Adipocyte (in vitro differentiated cells): ENCODE results near the gene PNPT1.

Experiments used
- DNase-seq: peaks from one replicate; pipeline ENCODE4 v3.0.0-alpha.2; 2015; ENCODE audit warnings: low read depth
- H3K27me3 ChIP-seq: replicated peaks from 2 replicates; pipeline ENCODE4 v1.7.0; 2013; ENCODE audit warnings: mild to moderate bottlenecking, low read length, moderate library complexity; ENCODE audit not compliant: control insufficient read depth, insufficient read depth
- H3K36me3 ChIP-seq: 2 replicates; pipeline ENCODE4 v1.7.0; 2013; ENCODE audit warnings: low read length, mild to moderate bottlenecking, moderate library complexity; ENCODE audit not compliant: control insufficient read depth, insufficient read depth, severe bottlenecking
- H3K4me1 ChIP-seq: 2 replicates; pipeline ENCODE4 v1.7.0; 2013; ENCODE audit warnings: mild to moderate bottlenecking, low read length, moderate library complexity; ENCODE audit not compliant: control insufficient read depth, insufficient read depth
- H3K4me3 ChIP-seq: 2 replicates; pipeline ENCODE4 v1.7.0; 2013; ENCODE audit warnings: mild to moderate bottlenecking, low read length, moderate library complexity
- H3K9ac ChIP-seq: 2 replicates; pipeline ENCODE4 v1.7.0; 2013; ENCODE audit warnings: mild to moderate bottlenecking, low read length, moderate library complexity
- H3K9me3 ChIP-seq: 2 replicates; pipeline ENCODE4 v1.7.0; 2013; ENCODE audit warnings: mild to moderate bottlenecking, low read length, moderate library complexity; ENCODE audit not compliant: control insufficient read depth

Gene PNPT1

GRCh38 chr2:55595536-55595935 lies 98.1 kb downstream of the PNPT1 start:
- peak; percentile 40 for DNase-seq
- H3K36me3 ChIP-seq, result peaks cover 16% of the 10 kb centered on the region
- H3K9me3 ChIP-seq, result no peaks in the 10 kb centered on the region
- peaks cover 11% of the 10 kb centered on the region for H3K4me1 ChIP-seq
- peak overlapping the region; percentile 39 for H3K9ac ChIP-seq
- no peak overlapping the region for H3K4me3 ChIP-seq
- no peaks in the 10 kb centered on the region for H3K27me3 ChIP-seq

GRCh38 chr2:55592130-55592529 lies 101.5 kb downstream of the PNPT1 start:
- no peaks in the 10 kb centered on the region for H3K9me3 ChIP-seq
- H3K9ac ChIP-seq, result no peak overlapping the region
- no peaks in the 10 kb centered on the region for H3K27me3 ChIP-seq
- peaks cover 11% of the 10 kb centered on the region for H3K4me1 ChIP-seq
- DNase-seq, result no peak
- H3K36me3 ChIP-seq, result peaks cover 11% of the 10 kb centered on the region
- no peak overlapping the region for H3K4me3 ChIP-seq

- H3K36me3 ChIP-seq, result peaks cover 7% of the 10 kb centered on the region
- no peaks in the 10 kb centered on the region for H3K27me3 ChIP-seq
- H3K4me3 ChIP-seq, result no peak overlapping the region
- H3K9ac ChIP-seq, result no peak overlapping the region
- no peaks in the 10 kb centered on the region for H3K9me3 ChIP-seq
- DNase-seq, result no peak
- peaks cover 16% of the 10 kb centered on the region for H3K4me1 ChIP-seq
Observed at GRCh38 chr2:55590810-55591440, 102.7 kb downstream of the PNPT1 start.

- H3K4me1 ChIP-seq, result peaks cover 39% of the 10 kb centered on the region
- peak overlapping the region; percentile 31 for H3K9ac ChIP-seq
- H3K27me3 ChIP-seq, result no peaks in the 10 kb centered on the region
- no peaks in the 10 kb centered on the region for H3K9me3 ChIP-seq
- peak; percentile 77 for DNase-seq
- H3K36me3 ChIP-seq, result peaks cover 31% of the 10 kb centered on the region
- peak overlapping the region; percentile 61 for H3K4me3 ChIP-seq
Observed at GRCh38 chr2:55585451-55586080, 108.1 kb downstream of the PNPT1 start.
